ENCODE measurements around the gene SERGEF. TPM values are rescaled to one million over a fixed set of nuclear protein-coding genes. Genes with fewer than 3 reads are reported as not detected.

Gene SERGEF
- total RNA-seq, 2 experiments from 2014 or later = 40.2 to 41.7 TPM

DNA sequence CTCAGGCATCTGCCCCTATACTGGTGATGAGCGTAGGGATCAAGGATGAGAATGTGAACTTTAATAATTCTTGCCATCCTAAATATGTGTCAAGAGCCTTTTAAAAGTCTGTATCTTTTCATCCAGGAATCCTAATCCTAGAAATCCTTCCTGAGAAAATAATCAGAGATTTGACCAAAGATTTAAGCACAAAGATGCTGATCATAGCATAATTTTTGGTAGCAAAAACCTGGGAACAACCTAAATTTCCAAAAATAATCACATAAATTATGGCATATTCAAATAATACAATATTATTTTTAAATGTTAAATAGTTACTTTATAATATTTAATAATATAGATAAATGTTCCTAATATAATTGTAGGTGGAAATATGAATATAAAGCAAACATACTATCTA lies 76.1 kb downstream of the SERGEF start:
- CTCF ChIA-PET = no interaction called here
- no peak for DNase-seq
- H3K4me1 Mint-ChIP-seq (ENCODE audit: low read depth) = no peaks in the 10 kb centered on the region
- H3K9me3 Mint-ChIP-seq = peaks cover 2% of the 10 kb centered on the region
- no peak overlapping the region for H3K27ac Mint-ChIP-seq
- H3K4me3 Mint-ChIP-seq = no peak overlapping the region
- peaks cover 22% of the 10 kb centered on the region for H3K36me3 Mint-ChIP-seq (ENCODE audit: low read depth)
- intact Hi-C loops (cut with micrococcal nuclease) = no loop called here
- H3K27me3 Mint-ChIP-seq (ENCODE audit: low read depth) = no peaks in the 10 kb centered on the region

GRCh38 chr11:17934194-17934593 lies 78.7 kb downstream of the SERGEF start:
- no peaks in the 10 kb centered on the region for H3K27me3 Mint-ChIP-seq (ENCODE audit: low read depth)
- H3K27ac Mint-ChIP-seq = no peak overlapping the region
- no peaks in the 10 kb centered on the region for H3K4me1 Mint-ChIP-seq (ENCODE audit: low read depth)
- no peak overlapping the region for H3K4me3 Mint-ChIP-seq
- CTCF ChIA-PET = interaction anchor here (0.7 kb wide), 1 partner anchor 52 kb away, joined by 3 read pairs; no protein-coding TSS in a partner anchor
- DNase-seq = no peak
- H3K9me3 Mint-ChIP-seq = peaks cover 2% of the 10 kb centered on the region
- intact Hi-C loops (cut with micrococcal nuclease) = no loop called here
- H3K36me3 Mint-ChIP-seq (ENCODE audit: low read depth) = peaks cover 22% of the 10 kb centered on the region

- Mint-ChIP-seq H3K4me1 (ENCODE audit: low read depth) (no peaks in the 10 kb centered on the region), H3K9me3 (peaks cover 2% of the 10 kb centered on the region), H3K4me3 (no peak overlapping the region), H3K36me3 (ENCODE audit: low read depth) (peaks cover 22% of the 10 kb centered on the region), H3K27me3 (ENCODE audit: low read depth) (no peaks in the 10 kb centered on the region), H3K27ac (no peak overlapping the region)
- intact Hi-C loops (cut with micrococcal nuclease) = no loop called here
- CTCF ChIA-PET = interaction anchor here (0.7 kb wide), 1 partner anchor 51 kb away, joined by 3 read pairs; no protein-coding TSS in a partner anchor
- no peak for DNase-seq
Measured at GRCh38 chr11:17933708-17934107, 79.1 kb downstream of the SERGEF start.

GRCh38 chr11:17932472-17932871 lies 80.4 kb downstream of the SERGEF start:
- no peak for DNase-seq
- H3K4me1 Mint-ChIP-seq (ENCODE audit: low read depth) = no peaks in the 10 kb centered on the region
- H3K9me3 Mint-ChIP-seq = peaks cover 2% of the 10 kb centered on the region
- CTCF ChIA-PET = interaction anchor here (1.1 kb wide), 1 partner anchor 201 kb away, joined by 4 read pairs; no protein-coding TSS in a partner anchor
- intact Hi-C loops (cut with micrococcal nuclease) = no loop called here
- H3K36me3 Mint-ChIP-seq (ENCODE audit: low read depth) = peaks cover 22% of the 10 kb centered on the region
- no peak overlapping the region for H3K4me3 Mint-ChIP-seq
- no peaks in the 10 kb centered on the region for H3K27me3 Mint-ChIP-seq (ENCODE audit: low read depth)
- no peak overlapping the region for H3K27ac Mint-ChIP-seq

GRCh38 chr11:17931595-17931994 lies 81.3 kb downstream of the SERGEF start:
- Mint-ChIP-seq H3K4me1 (ENCODE audit: low read depth) (no peaks in the 10 kb centered on the region), H3K4me3 (no peak overlapping the region), H3K9me3 (peaks cover 2% of the 10 kb centered on the region), H3K27ac (no peak overlapping the region), H3K27me3 (ENCODE audit: low read depth) (no peaks in the 10 kb centered on the region), H3K36me3 (ENCODE audit: low read depth) (peaks cover 22% of the 10 kb centered on the region)
- CTCF ChIA-PET = interaction anchor here (0.6 kb wide), 1 partner anchor 200 kb away, joined by 3 read pairs; no protein-coding TSS in a partner anchor
- intact Hi-C loops (cut with micrococcal nuclease) = no loop called here
- no peak for DNase-seq

DNA sequence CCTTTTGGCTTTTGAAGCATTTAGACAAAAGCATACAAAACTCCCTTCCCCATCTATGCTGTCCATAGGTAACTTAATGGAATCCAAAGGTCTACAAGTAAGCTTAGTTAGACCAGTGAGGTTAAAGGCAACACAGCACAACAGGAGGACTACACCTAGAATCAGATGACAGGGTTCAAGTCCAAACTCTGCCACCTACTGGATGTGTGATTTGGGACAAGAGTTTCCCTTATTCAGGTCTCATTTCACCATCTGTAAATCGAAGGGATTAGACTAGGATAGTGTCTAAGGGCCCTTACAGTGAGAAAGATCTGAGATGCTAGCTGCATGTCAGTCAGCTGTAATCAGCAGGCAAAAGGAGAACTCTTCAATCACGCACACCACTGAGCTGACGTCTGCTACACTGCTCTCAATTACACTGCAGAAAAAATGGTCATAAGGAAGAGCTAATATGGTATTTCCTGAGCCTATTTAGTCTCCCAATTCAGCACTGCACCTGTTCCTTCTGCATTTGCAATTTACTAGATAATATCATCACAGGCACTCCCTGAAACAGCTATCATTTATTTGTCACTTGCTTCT lies 82.2 kb downstream of the SERGEF start:
- no peak for DNase-seq
- intact Hi-C loops (cut with micrococcal nuclease) = no loop called here
- H3K27ac Mint-ChIP-seq = no peak overlapping the region
- no peak overlapping the region for H3K4me3 Mint-ChIP-seq
- peaks cover 26% of the 10 kb centered on the region for H3K36me3 Mint-ChIP-seq (ENCODE audit: low read depth)
- no peaks in the 10 kb centered on the region for H3K27me3 Mint-ChIP-seq (ENCODE audit: low read depth)
- H3K4me1 Mint-ChIP-seq (ENCODE audit: low read depth) = no peaks in the 10 kb centered on the region
- peaks cover 2% of the 10 kb centered on the region for H3K9me3 Mint-ChIP-seq
- CTCF ChIA-PET = interaction anchor here (0.7 to 0.8 kb wide), 2 partner anchors 9 to 17 kb away, joined by 3 read pairs; no protein-coding TSS in a partner anchor

- Mint-ChIP-seq H3K4me1 (ENCODE audit: low read depth) (no peaks in the 10 kb centered on the region), H3K4me3 (no peak overlapping the region), H3K27me3 (ENCODE audit: low read depth) (no peaks in the 10 kb centered on the region), H3K36me3 (ENCODE audit: low read depth) (peaks cover 21% of the 10 kb centered on the region), H3K27ac (no peak overlapping the region), H3K9me3 (peaks cover 2% of the 10 kb centered on the region)
- intact Hi-C loops (cut with micrococcal nuclease) = no loop called here
- CTCF ChIA-PET = interaction anchor here (0.7 kb wide), 1 partner anchor 13 kb away, joined by 3 read pairs; no protein-coding TSS in a partner anchor
- DNase-seq = no peak
Measured at GRCh38 chr11:17929171-17929570, 83.7 kb downstream of the SERGEF start.

DNA sequence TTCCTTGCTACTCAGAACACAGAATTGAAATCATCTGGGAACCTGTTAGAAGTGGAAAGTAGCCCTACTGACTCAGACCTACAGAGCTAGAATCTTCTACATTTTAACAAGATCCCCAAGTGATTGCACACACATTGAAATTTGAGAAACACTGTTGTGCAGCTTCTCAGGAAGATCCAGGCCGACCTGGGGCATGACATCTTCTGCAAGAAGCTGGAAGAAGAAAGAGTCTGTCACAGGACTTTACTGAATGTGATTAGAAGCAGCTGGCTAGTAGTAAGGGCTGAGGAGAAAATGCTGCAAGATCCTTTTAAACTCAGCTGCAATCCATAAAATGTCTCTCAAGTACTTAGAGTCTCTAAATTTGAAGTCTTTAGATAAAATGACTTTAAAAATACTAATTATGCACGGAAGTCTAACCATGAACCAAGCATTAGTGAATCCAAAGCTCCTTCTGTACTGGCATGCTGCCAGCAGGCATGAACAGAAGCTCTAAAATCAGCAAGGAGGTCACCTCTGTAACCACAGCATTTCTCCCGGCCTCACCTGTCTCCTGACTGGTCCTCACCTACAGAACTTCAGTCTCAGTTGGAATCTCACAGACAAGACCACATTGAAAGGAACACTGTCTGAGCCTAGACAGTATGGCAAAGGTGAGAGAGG lies 85.0 kb downstream of the SERGEF start:
- H3K27ac Mint-ChIP-seq = no peak overlapping the region

GRCh38 chr11:17927041-17927440 lies 85.8 kb downstream of the SERGEF start:
- intact Hi-C loops (cut with micrococcal nuclease) = no loop called here
- CTCF ChIA-PET = no interaction called here
- no peak for DNase-seq
- H3K36me3 Mint-ChIP-seq (ENCODE audit: low read depth) = peaks cover 12% of the 10 kb centered on the region
- no peaks in the 10 kb centered on the region for H3K9me3 Mint-ChIP-seq
- no peak overlapping the region for H3K27ac Mint-ChIP-seq
- H3K4me1 Mint-ChIP-seq (ENCODE audit: low read depth) = no peaks in the 10 kb centered on the region
- H3K4me3 Mint-ChIP-seq = no peak overlapping the region
- H3K27me3 Mint-ChIP-seq (ENCODE audit: low read depth) = no peaks in the 10 kb centered on the region

More for the DNA sequence above, 85.0 kb downstream of the SERGEF start:
- H3K36me3 Mint-ChIP-seq (ENCODE audit: low read depth) = peaks cover 18% of the 10 kb centered on the region
- DNase-seq = no peak
- intact Hi-C loops (cut with micrococcal nuclease) = no loop called here
- no peaks in the 10 kb centered on the region for H3K4me1 Mint-ChIP-seq (ENCODE audit: low read depth)
- H3K27me3 Mint-ChIP-seq (ENCODE audit: low read depth) = no peaks in the 10 kb centered on the region
- peaks cover 2% of the 10 kb centered on the region for H3K9me3 Mint-ChIP-seq
- CTCF ChIA-PET = interaction anchor here (0.7 kb wide), 1 partner anchor 13 kb away, joined by 3 read pairs; no protein-coding TSS in a partner anchor
- H3K4me3 Mint-ChIP-seq = no peak overlapping the region

DNA sequence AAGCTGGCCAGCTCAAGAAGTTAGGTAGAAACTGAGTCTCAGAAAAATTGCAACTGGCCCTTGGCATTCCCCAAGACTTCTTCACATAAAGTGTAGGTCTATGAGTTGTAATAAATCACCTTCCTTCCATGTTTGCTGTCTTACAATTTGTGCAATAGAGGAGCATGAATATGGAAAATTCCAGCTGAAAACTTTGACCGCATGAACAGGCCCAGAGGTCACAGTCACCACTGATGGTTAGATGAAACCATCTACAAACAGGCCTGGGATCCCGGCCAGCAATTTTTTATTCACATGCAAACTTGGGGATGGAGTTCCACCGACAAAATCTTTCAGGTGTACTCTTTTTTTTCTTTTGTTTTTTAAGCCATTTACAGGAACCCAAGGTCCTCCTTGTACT lies 88.1 kb downstream of the SERGEF start:
- intact Hi-C loops (cut with micrococcal nuclease) = no loop called here
- H3K4me1 Mint-ChIP-seq (ENCODE audit: low read depth) = no peaks in the 10 kb centered on the region
- no peak overlapping the region for H3K27ac Mint-ChIP-seq
- H3K36me3 Mint-ChIP-seq (ENCODE audit: low read depth) = peaks cover 12% of the 10 kb centered on the region
- no peaks in the 10 kb centered on the region for H3K27me3 Mint-ChIP-seq (ENCODE audit: low read depth)
- no peak overlapping the region for H3K4me3 Mint-ChIP-seq
- CTCF ChIA-PET = interaction anchor here (1.0 kb wide), 1 partner anchor 54 kb away, joined by 3 read pairs; no protein-coding TSS in a partner anchor
- no peak for DNase-seq
- H3K9me3 Mint-ChIP-seq = no peaks in the 10 kb centered on the region

- no peak overlapping the region for H3K4me3 Mint-ChIP-seq
- no peaks in the 10 kb centered on the region for H3K4me1 Mint-ChIP-seq (ENCODE audit: low read depth)
- CTCF ChIA-PET = interaction anchor here (0.7 to 1.4 kb wide), 4 partner anchors 39 to 193 kb away, joined by 3 to 4 read pairs (median 3); no protein-coding TSS in a partner anchor
- intact Hi-C loops (cut with micrococcal nuclease) = no loop called here
- no peaks in the 10 kb centered on the region for H3K27me3 Mint-ChIP-seq (ENCODE audit: low read depth)
- DNase-seq = no peak
- no peak overlapping the region for H3K27ac Mint-ChIP-seq
- no peaks in the 10 kb centered on the region for H3K9me3 Mint-ChIP-seq
- peaks cover 20% of the 10 kb centered on the region for H3K36me3 Mint-ChIP-seq (ENCODE audit: low read depth)
Measured at GRCh38 chr11:17923217-17923616, 89.6 kb downstream of the SERGEF start.

DNA sequence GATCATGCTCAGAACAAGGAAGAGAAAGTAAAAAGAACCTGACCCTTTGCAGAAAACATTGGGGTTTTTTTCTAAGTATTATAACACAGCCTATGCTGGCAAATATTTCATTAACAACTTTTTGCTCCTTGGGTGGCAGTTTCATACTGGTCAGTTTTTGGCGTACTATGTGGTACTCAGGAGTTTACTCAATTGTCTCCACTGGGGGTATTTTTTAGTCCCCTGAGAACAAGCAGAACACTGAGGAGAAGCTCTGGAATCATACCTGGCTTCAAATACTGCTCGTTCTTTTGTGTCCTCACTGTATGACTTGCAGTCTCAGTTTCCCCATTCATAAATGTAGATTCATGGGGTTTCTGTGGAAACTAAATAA lies 90.4 kb downstream of the SERGEF start:
- DNase-seq = no peak
- CTCF ChIA-PET = interaction anchor here (0.7 to 1.1 kb wide), 3 partner anchors 40 to 193 kb away, joined by 3 to 4 read pairs (median 3); no protein-coding TSS in a partner anchor
- no peak overlapping the region for H3K27ac Mint-ChIP-seq
- H3K36me3 Mint-ChIP-seq (ENCODE audit: low read depth) = peaks cover 20% of the 10 kb centered on the region
- H3K4me3 Mint-ChIP-seq = no peak overlapping the region
- intact Hi-C loops (cut with micrococcal nuclease) = no loop called here
- no peaks in the 10 kb centered on the region for H3K27me3 Mint-ChIP-seq (ENCODE audit: low read depth)
- H3K9me3 Mint-ChIP-seq = no peaks in the 10 kb centered on the region
- H3K4me1 Mint-ChIP-seq (ENCODE audit: low read depth) = no peaks in the 10 kb centered on the region
